ENCODE results near the gene COA7. TPM values are rescaled to one million over a fixed set of nuclear protein-coding genes. Genes with fewer than 3 reads are reported as not detected.
A peak's percentile ranks its signal among the peaks of the same experiment; 100 is the strongest.

COA7 gene
- total and polyA plus RNA-seq, 2 of the 8 experiments (the other 6 are each of a cell fraction or from before 2014, with no cell fraction given), result 23.2 to 61.8 TPM

GRCh38 chr1:52725903-52726264, 27.7 kb upstream of the COA7 start:
- Histone ChIP-seq H3K23ac (ENCODE audit: insufficient read length) (no peak overlapping the region), H3K4ac (replicated peaks; ENCODE audit: insufficient read length, low read depth, low read length) (no peak overlapping the region), H2AFZ (ENCODE audit: low read length) (peak overlapping the region; percentile 98), H3K36me3 (ENCODE audit: control insufficient read depth in 2 of 4, insufficient read depth in 4 of 4, low read length in 3 of 4) (no peaks in the 10 kb centered on the region), H2AK5ac (ENCODE audit: low read depth, low read length) (no peak overlapping the region), H3K14ac (ENCODE audit: insufficient read length) (no peak overlapping the region), H2BK15ac (ENCODE audit: low read length) (no peak overlapping the region), H2BK120ac (replicated peaks; ENCODE audit: low read depth, low read length) (no peak overlapping the region), H3K79me2 (ENCODE audit: control insufficient read depth in 1 of 2, insufficient read depth in 2 of 2, low read length in 2 of 2) (peaks cover 3 to 24% of the 10 kb centered on the region in 2 experiments; a peak in 3 of 4 replicates), H3K9ac (replicated peaks in 1 of 4; ENCODE audit: extremely low read depth in 1 of 4, low read depth in 3 of 4, low read length in 3 of 4) (no peak overlapping the region), H4K91ac (replicated peaks; ENCODE audit: insufficient read length, low read length) (no peak overlapping the region), H3K23me2 (ENCODE audit: low read depth, low read length) (peaks cover 9% of the 10 kb centered on the region), H3K27ac (ENCODE audit: low read depth, low read length) (no peak overlapping the region), H2BK5ac (ENCODE audit: low read depth, low read length) (no peak overlapping the region), H3K4me1 (replicated peaks in 1 of 4; ENCODE audit: control insufficient read depth in 3 of 4, insufficient read depth in 4 of 4, low read length in 3 of 4) (no peaks in the 10 kb centered on the region; a peak in 1 of 7 replicates), H3K4me2 (ENCODE audit: insufficient read depth in 1 of 2, low read depth in 2 of 2, low read length in 2 of 2) (peak overlapping the region; percentile 57 to 100), H3K4me3 (ENCODE audit: extremely low read depth in 1 of 4, insufficient read depth in 2 of 4, low read depth in 3 of 4, low read length in 4 of 4) (peak overlapping the region in 2 of 4 experiments; percentile 25 to 82; a peak in 3 of 8 replicates), H3K9me3 (ENCODE audit: insufficient read depth in 2 of 2, low read depth in 1 of 2, low read length in 1 of 2) (no peaks in the 10 kb centered on the region), H2BK20ac (ENCODE audit: low read length) (no peak overlapping the region), H3K56ac (replicated peaks; ENCODE audit: insufficient read length, low read depth, low read length) (no peak overlapping the region), H4K20me1 (replicated peaks in 1 of 2; ENCODE audit: control insufficient read depth in 1 of 2, insufficient read depth in 2 of 2, low read length in 2 of 2) (peaks cover 2% of the 10 kb centered on the region in 2 experiments), H4K8ac (ENCODE audit: extremely low read depth, insufficient read depth, low read length) (no peak overlapping the region), H2BK12ac (ENCODE audit: low read depth, low read length) (no peak overlapping the region), H3K18ac (ENCODE audit: extremely low read depth, low read length) (no peak overlapping the region; the same call in 1 of the 2 replicates), H4K5ac (ENCODE audit: insufficient read length, low read depth, low read length) (no peak overlapping the region), H3K27me3 (replicated peaks in 1 of 4; ENCODE audit: control insufficient read depth in 3 of 4, extremely low read depth in 1 of 4, insufficient read depth in 3 of 4, low read length in 3 of 4) (no peaks in the 10 kb centered on the region), H3K79me1 (ENCODE audit: low read depth, low read length) (peaks cover 7% of the 10 kb centered on the region; the same call in 1 of the 2 replicates)
- CTCF ChIA-PET (ENCODE audit: partially characterized antibody), result interaction anchor here (0.8 to 1.6 kb wide), 4 partner anchors 8 to 109 kb away, joined by 3 read pairs; no protein-coding TSS in a partner anchor
- POLR2A ChIA-PET (ENCODE audit: partially characterized antibody), result interaction anchor here (0.7 to 1.9 kb wide), 7 partner anchors 12 to 322 kb away, joined by 3 to 7 read pairs (median 3); partner anchors contain the start of genes COA7, ORC1 and PRPF38A
- WGBS, 2 experiments (ENCODE audit: extremely low coverage in 1 of 2, insufficient coverage in 1 of 2, insufficient read length in 1 of 2, insufficient replicate concordance in 2 of 2, low coverage in 1 of 2, low lambda C conversion rate in 2 of 2, missing lambda C conversion rate in 1 of 2), result 23 to 83% methylated on average over 1 to 5 of the region's 6 CpGs
- DNase-seq (ENCODE audit: low read depth in 1 of 2, low spot score in 2 of 2) (no peak), FAIRE-seq (no peak)
- TF ChIP-seq E2F6 (IDR thresholded peaks at IDR 0.05) (no peak), JUN (IDR thresholded peaks at IDR 0.05; ENCODE audit: low read depth, low read length) (no peak), RBBP5 (IDR thresholded peaks at IDR 0.05; ENCODE audit: borderline replicate concordance, low read depth, low read length) (no peak), RFX5 (IDR thresholded peaks at IDR 0.05; ENCODE audit: borderline replicate concordance, low read depth, low read length) (no peak), EZH2 (IDR thresholded peaks at IDR 0.05; ENCODE audit: low read depth, low read length, severe bottlenecking) (no peak), SRF (IDR thresholded peaks at IDR 0.05; ENCODE audit: low read depth, low read length) (no peak), NRF1 (IDR thresholded peaks at IDR 0.05; ENCODE audit: low read depth, low read length) (no peak), GTF2F1 (IDR thresholded peaks at IDR 0.05; ENCODE audit: borderline replicate concordance, low read depth, low read length) (no peak), POLR2AphosphoS5 (IDR thresholded peaks at IDR 0.05; ENCODE audit: low read depth, low read length) (no peak), SIRT6 (IDR thresholded peaks at IDR 0.05; ENCODE audit: low read length) (no peak), SP2 (IDR thresholded peaks at IDR 0.05; ENCODE audit: low read length) (no peak), HDAC2 (IDR thresholded peaks at IDR 0.05; ENCODE audit: borderline replicate concordance in 1 of 2, low read depth in 2 of 2, low read length in 2 of 2) (no peak), KDM1A (IDR thresholded peaks at IDR 0.05; ENCODE audit: borderline replicate concordance, low read length) (no peak)
